ENCODE data around the gene POMGNT2.

The POMGNT2 gene

GRCh38 chr3:43081796-43082195, 24.1 kb downstream of the POMGNT2 start:
- H3K27me3 ChIP-seq (ENCODE audit: insufficient read depth, low read length) = no peaks in the 10 kb centered on the region; the same call in 1 of the 2 replicates
- H4K20me1 ChIP-seq (ENCODE audit: insufficient read depth, low read length) = no peaks in the 10 kb centered on the region
- no peaks in the 10 kb centered on the region; the same call in 1 of the 2 replicates for H3K36me3 ChIP-seq (ENCODE audit: insufficient read depth, low read length)
- H3K4me3 ChIP-seq (ENCODE audit: low read depth, low read length, poor library complexity, severe bottlenecking) = no peak overlapping the region
- no peaks in the 10 kb centered on the region for H3K9me2 ChIP-seq (ENCODE audit: low read depth, low read length)
- H3F3A ChIP-seq (ENCODE audit: insufficient read depth, low read length) = no peaks in the 10 kb centered on the region
- no peaks in the 10 kb centered on the region for H3K4me1 ChIP-seq (ENCODE audit: insufficient read depth, low read length, severe bottlenecking)
- H3K4me2 ChIP-seq (ENCODE audit: low read length) = no peak overlapping the region
- TF ChIP-seq EZH2 (IDR thresholded peaks at IDR 0.05; ENCODE audit: borderline replicate concordance, low read length) = no peak
- no peak for TF ChIP-seq CTCF (IDR thresholded peaks at IDR 0.05; ENCODE audit: low read length)
- no peak overlapping the region for H3K9ac ChIP-seq (ENCODE audit: low read length)
- no peak overlapping the region for H2AFZ ChIP-seq (ENCODE audit: low read length)
- H3K79me2 ChIP-seq (ENCODE audit: insufficient read depth, low read length) = no peaks in the 10 kb centered on the region
- H3K27ac ChIP-seq (ENCODE audit: low read depth, low read length, poor library complexity, severe bottlenecking) = no peak overlapping the region
- H3K9me3 ChIP-seq (ENCODE audit: low read length) = no peaks in the 10 kb centered on the region

DNA sequence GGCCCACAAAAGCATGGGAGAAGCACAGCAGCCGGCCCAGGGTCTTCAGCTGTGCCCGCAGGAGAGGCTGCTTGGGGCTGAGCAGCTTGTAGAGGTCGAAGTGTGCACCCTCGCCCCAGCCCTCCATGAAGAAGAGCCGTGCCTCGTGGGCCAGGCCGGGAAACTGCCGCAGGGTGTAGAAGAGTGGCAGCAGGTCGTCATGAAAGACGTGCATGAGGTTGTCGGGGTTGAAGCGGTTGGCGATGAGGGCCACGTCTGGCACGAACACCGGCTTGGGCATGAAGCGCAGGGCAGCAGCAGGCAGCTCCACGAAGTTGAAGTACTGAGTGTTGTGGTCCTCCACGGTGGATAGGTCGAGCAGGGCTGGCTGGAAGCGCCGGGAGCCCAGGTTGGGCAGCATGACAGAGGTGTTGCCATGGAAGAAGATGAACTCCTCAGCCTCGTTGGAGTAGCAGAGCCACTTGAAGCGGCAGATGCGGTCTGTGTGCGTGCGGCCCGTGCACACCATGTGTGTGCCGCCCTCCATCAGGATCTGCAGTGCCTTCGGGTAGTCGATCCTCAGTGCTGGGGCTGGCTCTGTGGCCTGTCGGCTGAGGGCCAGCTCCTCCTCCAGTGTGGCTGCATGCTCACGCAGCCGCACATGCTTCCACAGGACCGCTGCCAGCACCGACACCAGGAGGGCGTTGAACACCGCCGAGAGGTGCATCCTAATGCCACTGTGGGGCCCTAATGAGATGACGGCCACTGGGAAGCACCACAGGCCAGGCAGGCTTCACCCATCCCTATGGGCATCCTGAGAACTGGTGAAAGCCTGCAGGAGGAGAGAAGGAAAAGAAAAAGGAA, 24.9 kb downstream of the POMGNT2 start:
- no peaks in the 10 kb centered on the region; the same call in 1 of the 2 replicates for H3K27me3 ChIP-seq (ENCODE audit: insufficient read depth, low read length)

GRCh38 chr3:43079536-43080332, 26.1 kb downstream of the POMGNT2 start:
- H3K4me3 ChIP-seq (ENCODE audit: low read depth, low read length, poor library complexity, severe bottlenecking) = no peak overlapping the region
- H3K4me2 ChIP-seq (ENCODE audit: low read length) = no peak overlapping the region
- H3K36me3 ChIP-seq (ENCODE audit: insufficient read depth, low read length) = no peaks in the 10 kb centered on the region; the same call in 1 of the 2 replicates
- TF ChIP-seq CTCF (IDR thresholded peaks at IDR 0.05; ENCODE audit: low read length) (no peak), EZH2 (IDR thresholded peaks at IDR 0.05; ENCODE audit: borderline replicate concordance, low read length) (no peak)
- H3K9ac ChIP-seq (ENCODE audit: low read length) = no peak overlapping the region
- H2AFZ ChIP-seq (ENCODE audit: low read length) = no peak overlapping the region
- H3K4me1 ChIP-seq (ENCODE audit: insufficient read depth, low read length, severe bottlenecking) = no peaks in the 10 kb centered on the region
- H3F3A ChIP-seq (ENCODE audit: insufficient read depth, low read length) = no peaks in the 10 kb centered on the region
- H3K27me3 ChIP-seq (ENCODE audit: insufficient read depth, low read length) = no peaks in the 10 kb centered on the region; the same call in 1 of the 2 replicates
- no peaks in the 10 kb centered on the region for H3K9me2 ChIP-seq (ENCODE audit: low read depth, low read length)
- H3K9me3 ChIP-seq (ENCODE audit: low read length) = no peaks in the 10 kb centered on the region
- no peaks in the 10 kb centered on the region for H4K20me1 ChIP-seq (ENCODE audit: insufficient read depth, low read length)
- no peaks in the 10 kb centered on the region for H3K79me2 ChIP-seq (ENCODE audit: insufficient read depth, low read length)
- no peak overlapping the region for H3K27ac ChIP-seq (ENCODE audit: low read depth, low read length, poor library complexity, severe bottlenecking)

More for the DNA sequence above, 24.9 kb downstream of the POMGNT2 start:
- H2AFZ ChIP-seq (ENCODE audit: low read length) = no peak overlapping the region
- no peak overlapping the region for H3K9ac ChIP-seq (ENCODE audit: low read length)
- no peaks in the 10 kb centered on the region for H3F3A ChIP-seq (ENCODE audit: insufficient read depth, low read length)
- no peaks in the 10 kb centered on the region for H3K9me3 ChIP-seq (ENCODE audit: low read length)
- no peaks in the 10 kb centered on the region for H4K20me1 ChIP-seq (ENCODE audit: insufficient read depth, low read length)
- no peaks in the 10 kb centered on the region for H3K79me2 ChIP-seq (ENCODE audit: insufficient read depth, low read length)
- TF ChIP-seq EZH2 (IDR thresholded peaks at IDR 0.05; ENCODE audit: borderline replicate concordance, low read length) (no peak), CTCF (IDR thresholded peaks at IDR 0.05; ENCODE audit: low read length) (no peak)
- no peak overlapping the region for H3K27ac ChIP-seq (ENCODE audit: low read depth, low read length, poor library complexity, severe bottlenecking)
- H3K4me1 ChIP-seq (ENCODE audit: insufficient read depth, low read length, severe bottlenecking) = no peaks in the 10 kb centered on the region
- no peaks in the 10 kb centered on the region; the same call in 1 of the 2 replicates for H3K36me3 ChIP-seq (ENCODE audit: insufficient read depth, low read length)
- no peak overlapping the region for H3K4me3 ChIP-seq (ENCODE audit: low read depth, low read length, poor library complexity, severe bottlenecking)
- H3K9me2 ChIP-seq (ENCODE audit: low read depth, low read length) = no peaks in the 10 kb centered on the region
- H3K4me2 ChIP-seq (ENCODE audit: low read length) = no peak overlapping the region
